Heart right ventricle (tissue), 16 donors: ENCODE results near the gene SOCS4. TPM values are rescaled to one million over a fixed set of nuclear protein-coding genes. Genes with fewer than 3 reads are reported as not detected.

Experiments
- ATAC-seq, 8 donors: fragments of 200-7000 bp; cut with Tn5 transposase; one replicate each; pipeline ENCODE4 v1.9.1; 2020; ENCODE audit warnings: mild to moderate bottlenecking in 8 of 8, moderate library complexity in 8 of 8, moderate number of reproducible peaks in 1 of 8
- DNase-seq, 2 donors: peaks; one replicate each; pipeline ENCODE4 v3.0.0-alpha.2; 2020
- H3K27ac ChIP-seq, 10 donors: fragments of 200-600 bp; sonication (generic) in 2 of 10; one replicate each; pipeline versions ENCODE4 v1.5.0 to v1.8.0; 2020 to 2022; ENCODE audit warnings: mild to moderate bottlenecking in 3 of 10
- H3K27me3 ChIP-seq, 7 donors: fragments of 200-600 bp; one replicate each; pipeline ENCODE4 v1.8.0; 2021 to 2022; ENCODE audit warnings: mild to moderate bottlenecking in 2 of 7
- H3K36me3 ChIP-seq, 9 donors: fragments of 200-600 bp; sonication (generic) in 1 of 9; one replicate each; pipeline versions ENCODE4 v1.5.0 to v1.8.0; 2020 to 2022; ENCODE audit warnings: mild to moderate bottlenecking in 2 of 9
- H3K4me1 ChIP-seq, 9 donors: fragments of 200-600 bp; sonication (generic) in 1 of 9; one replicate each; pipeline versions ENCODE4 v1.5.0 to v1.8.0; 2020 to 2022; ENCODE audit warnings: mild to moderate bottlenecking in 4 of 9
- H3K4me3 ChIP-seq, 10 donors: fragments of 200-600 bp; sonication (generic) in 2 of 10; one replicate each; pipeline versions ENCODE4 v1.5.0 to v1.8.0; 2020 to 2022; ENCODE audit warnings: mild to moderate bottlenecking in 7 of 10, moderate library complexity in 2 of 10
- H3K9me3 ChIP-seq, 11 donors: fragments of 200-600 bp in 10 of 11; sonication (generic) in 2 of 11; one replicate each; pipeline versions ENCODE4 v1.5.0 to v1.8.0; 2013 to 2022; ENCODE audit warnings: mild to moderate bottlenecking in 2 of 11, control low read depth in 1 of 11, moderate library complexity in 1 of 11
- WGBS, 2 donors: extraction: QIAGEN DNeasy Blood & Tissue Kit; methylation state at CpG; one replicate each; pipeline ENCODE4 v1.1.7; 2013; ENCODE audit warnings: inconsistent platforms in 1 of 2; 5-methylcytosine and 5-hydroxymethylcytosine counted together
- intact Hi-C, 10 donors: fragments of 100-400 bp; cut with DNase I; formaldehyde crosslinking; loops; one replicate each; pipeline versions ENCODE4 v1.11.1 to v1.14.2; 2022
- polyA plus RNA-seq, 2 donors: library from polyadenylated mRNA; stranded (reverse); fragments of 200-250 nt; gene quantifications; one replicate each; pipeline ENCODE4 v1.2.3, GENCODE V29; 2013
- total RNA-seq, 10 donors: library from RNA; stranded (reverse); fragmentation: NEBNext Ultra II Directional in 3 of 10; extraction: Animal tissue kit (Norgen Biotek cat#: 25700) in 3 of 10; gene quantifications; one replicate each; pipeline versions ENCODE4 v1.2.1 to v1.2.4, GENCODE V29; 2021 to 2023
- TF ChIP-seq, protein P1 (sequence below), 9 donors: fragments of 200-600 bp; sonication (generic) in 2 of 9; IDR thresholded peaks; one replicate each; pipeline versions ENCODE4 v1.5.0 to v1.8.0; 2021 to 2022; ENCODE audit warnings: antibody characterized with exemption in 9 of 9, mild to moderate bottlenecking in 5 of 9, moderate library complexity in 1 of 9
- donor health status: Arrhythmogenic right ventricular cardiomyopathy.
- donor health status: ischemic (EF 13 %, LVEDD 7.1; RV severe dilation, severe dysfunction).
- donor health status: healthy with polysubstance abuse.
- donor health status: DM: no; HTN: yes; CAD: no.
- donor health status: DM: no; HTN: no; CAD: no.
- donor health status: ischemic (EF 25% LVEDD 6.9; RV normal size, moderate dysfunction).
- donor health status: ischemic (EF 25% LVEDD 5.7; RV mildly dilated, moderate dysfunction).
- donor health status: healthy.
- donor health status: DM: yes; HTN: yes; CAD: no.
- donor health status: Ischemic cardiomyopathy.
- donor health status: ischemic (EF 35%, LVEDD 5.7; RV mildly dilated, moderate dysfunction).
- donor health status: nonischemic (EF 11% LVEDD 7.7; RV severe dilation, severe dysfunction).
- donor health status: DM: yes; HTN: yes; CAD: no.
- donor health status: PGD.
- donor health status: ischemic (EF 29% LVEDD 5.4; RV normal size, mild dysfunction).
- donor health status: nonischemic (EF 23%, LVEDD 6.1; RV moderate dilation, normal function).

Gene SOCS4
- total and polyA plus RNA-seq, 12 donors, result 4.7 to 24.2 (median 16.0) TPM

DNA sequence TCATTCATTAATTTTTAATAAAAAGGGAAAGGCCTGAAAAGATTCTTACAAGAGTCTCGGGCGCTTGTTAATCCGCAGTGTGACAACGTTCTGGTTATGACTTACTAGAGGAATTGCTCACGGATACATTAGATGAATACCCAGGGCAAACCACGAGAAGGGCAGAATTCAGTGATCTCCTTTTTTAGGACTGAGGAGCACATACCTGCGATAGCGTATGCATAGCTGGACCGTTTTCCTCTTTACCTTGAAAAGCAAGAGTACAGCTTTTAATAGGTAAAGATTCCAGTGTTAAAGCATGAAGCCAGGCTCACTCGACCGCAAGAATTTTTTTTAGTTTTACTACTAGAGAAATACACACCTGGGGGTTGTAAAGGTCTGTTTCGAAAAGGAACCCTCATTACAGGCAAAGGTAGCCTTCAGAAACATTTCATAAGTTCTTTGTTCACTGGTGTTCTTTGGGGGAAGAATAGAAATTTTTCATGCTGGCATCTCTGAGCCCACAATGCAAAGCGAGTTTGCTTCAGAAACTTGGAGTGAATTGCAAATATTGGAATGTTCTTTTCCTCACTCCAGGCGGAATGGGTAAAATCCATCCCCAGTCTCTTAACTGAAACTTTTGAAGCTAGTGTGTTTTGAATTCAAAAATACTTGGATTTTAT lies 25.4 kb downstream of the SOCS4 start:
- Histone ChIP-seq H3K36me3 (peaks cover 0 to 26% (median 3%) of the 10 kb centered on the region in 9 donors), H3K4me3 (peak overlapping the region; percentile 83 to 100 (median 94)), H3K27ac (peak overlapping the region; percentile 99 to 100 (median 100)), H3K4me1 (peaks cover 0 to 47% (median 41%) of the 10 kb centered on the region in 9 donors), H3K9me3 (no peaks in the 10 kb centered on the region), H3K27me3 (no peaks in the 10 kb centered on the region)
- WGBS, 2 donors, result 5 to 7% methylated on average over 14 of the region's 14 CpGs
- intact Hi-C loops, result loop anchor here in 1 of 10 donors (5.0 kb wide), 1 partner anchor 80 kb away; no protein-coding TSS in a partner anchor
- DNase-seq, result no peak
- no peak for ATAC-seq
- TF ChIP-seq, protein P1, sequence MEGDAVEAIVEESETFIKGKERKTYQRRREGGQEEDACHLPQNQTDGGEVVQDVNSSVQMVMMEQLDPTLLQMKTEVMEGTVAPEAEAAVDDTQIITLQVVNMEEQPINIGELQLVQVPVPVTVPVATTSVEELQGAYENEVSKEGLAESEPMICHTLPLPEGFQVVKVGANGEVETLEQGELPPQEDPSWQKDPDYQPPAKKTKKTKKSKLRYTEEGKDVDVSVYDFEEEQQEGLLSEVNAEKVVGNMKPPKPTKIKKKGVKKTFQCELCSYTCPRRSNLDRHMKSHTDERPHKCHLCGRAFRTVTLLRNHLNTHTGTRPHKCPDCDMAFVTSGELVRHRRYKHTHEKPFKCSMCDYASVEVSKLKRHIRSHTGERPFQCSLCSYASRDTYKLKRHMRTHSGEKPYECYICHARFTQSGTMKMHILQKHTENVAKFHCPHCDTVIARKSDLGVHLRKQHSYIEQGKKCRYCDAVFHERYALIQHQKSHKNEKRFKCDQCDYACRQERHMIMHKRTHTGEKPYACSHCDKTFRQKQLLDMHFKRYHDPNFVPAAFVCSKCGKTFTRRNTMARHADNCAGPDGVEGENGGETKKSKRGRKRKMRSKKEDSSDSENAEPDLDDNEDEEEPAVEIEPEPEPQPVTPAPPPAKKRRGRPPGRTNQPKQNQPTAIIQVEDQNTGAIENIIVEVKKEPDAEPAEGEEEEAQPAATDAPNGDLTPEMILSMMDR (IDR thresholded peaks at IDR 0.05), result no peak

DNA sequence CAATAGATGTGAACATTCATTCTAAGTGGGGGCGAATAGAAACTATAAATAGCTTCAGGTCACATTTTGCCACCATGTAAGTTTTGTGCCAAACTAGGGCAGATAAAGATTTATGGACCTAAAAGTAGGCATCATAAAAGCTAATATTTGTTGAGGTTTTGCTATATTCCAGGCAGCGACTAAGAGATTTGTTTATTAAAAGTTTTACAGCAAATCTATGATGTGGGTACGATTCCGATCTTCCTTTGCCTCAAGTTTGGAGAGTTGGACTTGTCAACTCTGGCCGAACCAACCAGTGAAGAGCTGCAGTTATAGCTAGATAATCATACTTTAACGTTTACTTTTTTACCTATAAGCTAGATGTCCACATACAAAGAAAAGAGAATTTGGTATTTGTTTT lies 26.0 kb downstream of the SOCS4 start:
- DNase-seq (no peak), ATAC-seq (no peak)
- TF ChIP-seq, protein P1 (IDR thresholded peaks at IDR 0.05), result no peak
- no peaks in the 10 kb centered on the region for H3K9me3 ChIP-seq
- peaks cover 0 to 33% (median 4%) of the 10 kb centered on the region in 9 donors for H3K36me3 ChIP-seq
- intact Hi-C loops, result loop anchor here in 1 of 10 donors (5.0 kb wide), 1 partner anchor 79 kb away; no protein-coding TSS in a partner anchor
- WGBS, 2 donors, result 67 to 69% methylated on average over 6 of the region's 6 CpGs
- peaks cover 0 to 53% (median 43%) of the 10 kb centered on the region in 9 donors for H3K4me1 ChIP-seq
- H3K27ac ChIP-seq, result peak overlapping the region in 7 of 10 donors; percentile 100
- no peaks in the 10 kb centered on the region for H3K27me3 ChIP-seq
- peak overlapping the region in 9 of 10 donors; percentile 83 to 100 (median 95) for H3K4me3 ChIP-seq

DNA sequence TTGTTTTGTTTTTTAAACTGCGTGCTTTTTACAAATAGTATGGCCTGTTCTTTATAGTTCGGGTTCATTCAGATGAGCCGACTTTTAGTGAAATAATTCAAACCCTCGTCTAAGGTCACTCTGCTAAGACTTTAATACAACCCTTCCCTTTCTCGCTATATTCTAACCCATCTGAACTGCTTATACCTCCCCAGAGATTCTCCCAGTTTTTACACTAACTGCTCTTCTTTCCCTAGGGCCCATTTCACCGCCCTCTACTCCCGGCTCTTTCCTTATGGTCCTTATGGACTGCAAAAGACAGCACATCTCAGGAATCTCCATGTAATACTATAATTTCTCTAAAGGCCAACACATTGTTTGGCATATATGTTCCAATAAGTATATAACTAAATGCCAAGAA lies 26.5 kb downstream of the SOCS4 start:
- H3K9me3 ChIP-seq, result no peaks in the 10 kb centered on the region
- intact Hi-C loops, result loop anchor here in 1 of 10 donors (5.0 kb wide), 1 partner anchor 79 kb away; no protein-coding TSS in a partner anchor
- WGBS, 2 donors, result 86 to 88% methylated on average over 7 of the region's 7 CpGs
- H3K27ac ChIP-seq, result peak overlapping the region in 3 of 10 donors; percentile 100
- no peaks in the 10 kb centered on the region for H3K27me3 ChIP-seq
- H3K4me3 ChIP-seq, result peak overlapping the region in 3 of 10 donors; percentile 95 to 97 (median 97)
- H3K36me3 ChIP-seq, result peaks cover 0 to 37% (median 4%) of the 10 kb centered on the region in 9 donors
- ATAC-seq (no peak), DNase-seq (no peak)
- peaks cover 0 to 57% (median 43%) of the 10 kb centered on the region in 9 donors for H3K4me1 ChIP-seq
- TF ChIP-seq, protein P1 (IDR thresholded peaks at IDR 0.05), result no peak

DNA sequence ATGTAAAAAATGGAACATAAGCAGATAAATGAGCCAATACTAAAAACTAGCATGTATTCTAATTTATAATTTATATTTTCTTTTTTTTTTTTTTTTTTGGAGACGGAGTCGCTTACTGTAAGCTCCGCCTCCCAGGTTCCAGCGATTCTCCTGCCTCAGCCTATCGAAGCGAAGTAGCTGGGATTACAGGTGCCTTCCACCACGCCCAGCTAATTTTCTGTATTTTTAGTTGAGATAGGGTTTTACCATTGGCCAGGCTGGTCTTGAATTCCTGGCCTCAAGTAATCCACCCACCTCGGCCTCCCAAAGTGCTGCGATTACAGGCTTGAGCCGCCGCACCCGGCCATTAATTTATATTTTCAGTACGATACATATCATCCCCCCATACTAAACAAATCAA lies 27.1 kb downstream of the SOCS4 start:
- intact Hi-C loops, result loop anchor here in 1 of 10 donors (5.0 kb wide), 1 partner anchor 78 kb away; no protein-coding TSS in a partner anchor
- Histone ChIP-seq H3K36me3 (peaks cover 0 to 40% (median 4%) of the 10 kb centered on the region in 9 donors), H3K4me1 (peaks cover 0 to 58% (median 43%) of the 10 kb centered on the region in 9 donors), H3K4me3 (no peak overlapping the region), H3K27me3 (no peaks in the 10 kb centered on the region), H3K9me3 (no peaks in the 10 kb centered on the region), H3K27ac (no peak overlapping the region)
- 98 to 99% methylated on average over 13 of the region's 13 CpGs for WGBS, 2 donors
- DNase-seq (no peak), ATAC-seq (no peak)
- TF ChIP-seq, protein P1 (IDR thresholded peaks at IDR 0.05), result no peak
